Karpas-422 (cell line): ENCODE data around the gene HERC4. TPM values are rescaled to one million over a fixed set of nuclear protein-coding genes. Genes with fewer than 3 reads are reported as not detected.

Source experiments
- DNase-seq: peaks from one replicate; pipeline ENCODE4 v3.0.0-alpha.2; 2015
- H2AFZ ChIP-seq: fragments of 200-600 bp; sonication (generic); 2 replicates; pipeline ENCODE4 v1.6.1; 2014; ENCODE audit warnings: antibody characterized with exemption, low read length, mixed read lengths
- H3K27ac ChIP-seq: fragments of 200-600 bp; sonication (generic); 2 replicates; pipeline ENCODE4 v1.5.1; 2014; ENCODE audit warnings: mild to moderate bottlenecking, low read length, moderate library complexity
- H3K27me3 ChIP-seq: fragments of 200-600 bp; sonication (generic); 2 replicates; pipeline ENCODE4 v1.6.1; 2014; ENCODE audit warnings: low read length, mixed read lengths
- H3K36me3 ChIP-seq: fragments of 200-600 bp; sonication (generic); 2 replicates; pipeline ENCODE4 v1.6.1; 2014; ENCODE audit warnings: low read length, mixed read lengths; ENCODE audit not compliant: insufficient read depth
- H3K4me1 ChIP-seq: fragments of 200-600 bp; sonication (generic); 2 replicates; pipeline ENCODE4 v1.6.1; 2014; ENCODE audit warnings: mild to moderate bottlenecking, low read length, mixed read lengths
- H3K4me2 ChIP-seq: fragments of 200-600 bp; sonication (generic); 2 replicates; pipeline ENCODE4 v1.6.1; 2014; ENCODE audit warnings: low read length, low read depth, mild to moderate bottlenecking; ENCODE audit not compliant: poor library complexity, severe bottlenecking
- H3K4me3 ChIP-seq: fragments of 200-600 bp; sonication (generic); 2 replicates; pipeline ENCODE4 v1.5.1; 2014; ENCODE audit warnings: mild to moderate bottlenecking, antibody characterized with exemption, low read length, mixed read lengths
- H3K79me2 ChIP-seq: fragments of 200-600 bp; sonication (generic); 2 replicates; pipeline ENCODE4 v1.6.1; 2014; ENCODE audit warnings: mild to moderate bottlenecking, low read length, mixed read lengths
- H3K9ac ChIP-seq: fragments of 200-600 bp; sonication (generic); 2 replicates; pipeline ENCODE4 v1.6.0; 2014; ENCODE audit warnings: low read length
- H3K9me2 ChIP-seq: fragments of 200-600 bp; sonication (generic), shearing (Covaris generic); replicated peaks from 2 replicates; pipeline ENCODE4 v1.6.0; 2014; ENCODE audit warnings: mild to moderate bottlenecking, low read length, moderate library complexity; ENCODE audit not compliant: insufficient read depth
- H3K9me3 ChIP-seq: fragments of 300-700, 200-600 bp; sonication (generic); 2 replicates; pipeline ENCODE4 v1.6.1; 2014; ENCODE audit warnings: low read length, mixed read lengths
- H4K20me1 ChIP-seq: fragments of 200-600 bp; sonication (generic); 2 replicates; pipeline ENCODE4 v1.6.1; 2014; ENCODE audit warnings: mild to moderate bottlenecking, antibody characterized with exemption, low read length, low read depth; ENCODE audit not compliant: insufficient read depth
- total RNA-seq: library from RNA; depleted of rRNA; stranded (reverse); fragments of >200 nt; shearing (Covaris generic); gene quantifications from 2 replicates; pipeline ENCODE4 v1.2.3, GENCODE V29; 2014; ENCODE audit warnings: low replicate concordance

HERC4 gene
- total RNA-seq, 1 experiment from 2014 or later: 99.9 TPM

DNA sequence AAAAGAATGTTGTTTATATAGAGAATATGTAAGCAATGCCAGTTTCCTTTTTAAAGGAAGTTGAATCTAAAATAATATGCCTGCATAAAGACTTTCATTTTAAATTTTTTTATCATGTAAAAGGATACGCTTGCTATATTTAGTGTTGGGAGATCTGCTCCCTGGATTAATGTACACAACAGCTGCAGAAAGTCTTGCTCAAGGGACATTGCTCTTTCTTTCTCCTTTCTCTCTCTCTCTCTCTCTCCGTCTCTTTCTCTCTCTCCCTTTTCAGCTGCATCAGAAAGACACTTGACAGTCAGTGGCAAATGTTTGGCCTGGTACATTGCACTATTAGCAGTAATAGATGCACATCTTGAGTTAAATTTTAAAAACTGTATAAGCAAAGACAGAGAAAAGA is 34.9 kb upstream of the HERC4 start:
- DNase-seq: no peak
- H3K4me2 ChIP-seq: no peak overlapping the region
- H2AFZ ChIP-seq: no peak overlapping the region
- H3K27me3 ChIP-seq: no peaks in the 10 kb centered on the region
- no peak overlapping the region for H3K9ac ChIP-seq
- no peak overlapping the region for H3K4me3 ChIP-seq
- H3K36me3 ChIP-seq: no peaks in the 10 kb centered on the region
- H4K20me1 ChIP-seq: no peaks in the 10 kb centered on the region
- no peaks in the 10 kb centered on the region for H3K4me1 ChIP-seq
- no peaks in the 10 kb centered on the region for H3K79me2 ChIP-seq
- no peak overlapping the region for H3K27ac ChIP-seq
- H3K9me3 ChIP-seq: no peaks in the 10 kb centered on the region
- H3K9me2 ChIP-seq: no peaks in the 10 kb centered on the region

DNA sequence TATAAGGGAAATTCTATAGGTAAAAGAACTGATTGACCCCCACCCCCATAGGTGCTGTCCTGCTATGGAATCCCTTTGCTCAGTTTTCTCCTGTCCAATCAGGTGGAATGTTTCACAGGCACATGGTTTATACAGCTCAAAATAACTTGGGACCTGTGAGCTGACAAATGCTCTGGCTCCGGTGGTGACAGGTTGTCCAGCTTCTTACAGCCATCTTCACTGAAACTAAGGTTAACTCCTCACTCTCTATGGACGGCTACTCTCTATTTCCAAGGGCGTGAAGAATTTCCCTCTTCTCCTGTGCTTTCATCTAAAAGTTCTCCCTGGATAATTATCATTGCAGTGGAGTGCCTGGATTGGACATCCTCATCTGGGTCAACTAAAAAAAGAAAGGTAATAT is 34.2 kb upstream of the HERC4 start, which contains the start of gene MYPN:
Gene MYPN (plus strand): TSS at position 158 of the 400 bp plus-strand sequence. CDS start 11,951 bp downstream, outside the sequence.
- H3K4me2 ChIP-seq: no peak within 1 kb of the TSS
- no peaks in the 10 kb centered on the region for H3K79me2 ChIP-seq
- H3K27me3 ChIP-seq: no peaks in the 10 kb centered on the region
- no peaks in the 10 kb centered on the region for H3K4me1 ChIP-seq
- H3K4me3 ChIP-seq: no peak within 1 kb of the TSS
- no peaks in the 10 kb centered on the region for H4K20me1 ChIP-seq
- no peak for DNase-seq
- H2AFZ ChIP-seq: no peak within 1 kb of the TSS
- no peaks in the 10 kb centered on the region for H3K9me2 ChIP-seq
- no peak within 1 kb of the TSS for H3K27ac ChIP-seq
- no peaks in the 10 kb centered on the region for H3K9me3 ChIP-seq
- H3K9ac ChIP-seq: no peak within 1 kb of the TSS
- no peaks in the 10 kb centered on the region for H3K36me3 ChIP-seq

DNA sequence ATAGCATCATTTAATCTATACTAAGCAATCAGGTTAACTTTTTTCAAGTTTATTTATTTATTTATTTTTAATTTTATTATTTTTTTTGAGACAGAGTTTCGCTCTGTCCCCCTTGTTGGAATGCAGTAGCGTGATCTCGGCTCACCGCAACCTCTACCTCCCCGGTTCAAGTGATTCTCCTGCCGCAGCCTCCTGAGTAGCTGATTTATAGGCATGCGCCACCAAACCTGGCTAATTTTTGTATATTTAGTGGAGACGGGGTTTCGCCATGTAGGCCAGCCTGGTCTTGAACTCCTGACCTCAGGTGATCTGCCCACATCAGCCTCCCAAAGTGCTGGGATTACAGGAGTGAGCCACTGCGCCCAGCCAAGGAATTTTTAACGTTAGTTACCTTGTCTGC is 33.6 kb upstream of the HERC4 start:
- no peak overlapping the region for H3K9ac ChIP-seq
- H4K20me1 ChIP-seq: no peaks in the 10 kb centered on the region

DNA sequence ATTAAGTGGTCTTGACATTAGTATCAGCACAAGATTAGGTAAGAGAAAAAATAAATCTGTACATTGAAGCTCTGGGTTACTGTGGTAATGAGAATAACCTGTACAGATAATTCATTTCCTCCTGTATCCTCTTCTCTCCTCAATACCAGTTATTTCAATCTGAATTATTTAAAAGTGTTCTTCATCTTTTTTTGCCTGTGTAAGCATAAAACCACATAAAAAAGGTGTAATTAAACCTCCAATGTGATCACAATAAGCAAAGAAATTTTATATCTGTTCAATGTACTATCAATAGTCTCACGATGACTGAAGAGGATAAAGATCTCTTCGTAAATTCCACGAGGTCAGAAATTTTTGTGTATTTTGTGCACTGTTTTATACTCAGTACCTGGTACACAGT is 33.0 kb upstream of the HERC4 start:
- H3K9ac ChIP-seq: no peak overlapping the region
- H3K4me2 ChIP-seq: no peak overlapping the region
- H3K79me2 ChIP-seq: no peaks in the 10 kb centered on the region
- no peak overlapping the region for H3K27ac ChIP-seq
- no peak overlapping the region for H2AFZ ChIP-seq
- DNase-seq: no peak
- no peaks in the 10 kb centered on the region for H4K20me1 ChIP-seq
- H3K36me3 ChIP-seq: no peaks in the 10 kb centered on the region
- no peaks in the 10 kb centered on the region for H3K9me3 ChIP-seq
- H3K4me1 ChIP-seq: no peaks in the 10 kb centered on the region
- no peaks in the 10 kb centered on the region for H3K9me2 ChIP-seq
- no peaks in the 10 kb centered on the region for H3K27me3 ChIP-seq
- no peak overlapping the region for H3K4me3 ChIP-seq

More for the DNA sequence above, 33.6 kb upstream of the HERC4 start:
- Histone ChIP-seq H3K79me2 (no peaks in the 10 kb centered on the region), H3K4me1 (no peaks in the 10 kb centered on the region), H3K27me3 (no peaks in the 10 kb centered on the region), H3K4me2 (no peak overlapping the region), H2AFZ (no peak overlapping the region), H3K9me3 (no peaks in the 10 kb centered on the region), H3K27ac (no peak overlapping the region), H3K9me2 (no peaks in the 10 kb centered on the region), H3K4me3 (no peak overlapping the region), H3K36me3 (no peaks in the 10 kb centered on the region)
- no peak for DNase-seq

DNA sequence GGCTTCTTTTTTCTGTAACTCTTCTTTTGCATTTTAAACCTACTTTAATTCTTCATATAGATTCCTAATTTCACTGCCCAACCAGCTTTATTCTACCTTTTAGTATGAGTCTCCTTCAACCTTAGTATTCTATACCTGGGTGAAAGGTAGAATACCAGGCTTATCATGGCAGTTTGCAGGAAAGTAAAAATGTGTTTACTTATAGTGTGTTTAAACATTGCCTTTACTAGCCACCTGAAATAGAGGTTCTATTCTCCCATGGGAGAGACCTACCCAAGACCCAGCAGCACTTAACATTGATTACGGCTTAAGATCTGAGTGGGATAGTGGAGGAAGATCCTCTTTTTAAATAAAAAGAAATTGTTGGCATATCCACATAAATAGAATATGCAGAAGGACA is 32.6 kb upstream of the HERC4 start:
- Histone ChIP-seq H3K27me3 (no peaks in the 10 kb centered on the region), H3K4me2 (no peak overlapping the region), H3K9ac (no peak overlapping the region), H2AFZ (no peak overlapping the region), H3K36me3 (no peaks in the 10 kb centered on the region), H3K4me3 (no peak overlapping the region), H3K9me2 (no peaks in the 10 kb centered on the region), H3K9me3 (no peaks in the 10 kb centered on the region), H3K79me2 (no peaks in the 10 kb centered on the region), H3K4me1 (no peaks in the 10 kb centered on the region), H4K20me1 (no peaks in the 10 kb centered on the region), H3K27ac (no peak overlapping the region)
- no peak for DNase-seq

DNA sequence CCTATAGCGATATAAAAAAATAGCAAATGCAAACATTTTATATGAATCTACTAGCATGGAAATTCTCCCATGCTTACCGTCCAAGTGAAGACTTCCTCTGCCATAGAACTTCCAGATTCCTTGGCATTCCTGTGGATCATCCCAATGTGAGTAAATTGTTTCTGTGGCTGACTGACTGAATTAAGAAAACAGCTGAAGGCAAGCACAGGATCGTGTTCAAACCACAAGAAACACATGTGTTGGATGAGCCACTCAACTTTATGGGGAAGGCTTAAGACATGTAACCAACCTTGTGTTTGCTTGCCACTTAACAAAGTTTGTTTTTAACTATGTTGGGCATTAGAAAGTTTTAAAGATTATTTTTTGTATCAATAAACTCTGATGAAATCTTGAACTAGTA is 31.6 kb upstream of the HERC4 start:
- Histone ChIP-seq H3K4me1 (no peaks in the 10 kb centered on the region), H3K9me2 (no peaks in the 10 kb centered on the region), H3K27me3 (no peaks in the 10 kb centered on the region), H3K4me3 (no peak overlapping the region), H3K9me3 (no peaks in the 10 kb centered on the region), H4K20me1 (no peaks in the 10 kb centered on the region), H3K9ac (no peak overlapping the region), H3K79me2 (no peaks in the 10 kb centered on the region), H3K36me3 (no peaks in the 10 kb centered on the region), H3K27ac (no peak overlapping the region), H2AFZ (no peak overlapping the region), H3K4me2 (no peak overlapping the region)
- DNase-seq: no peak

DNA sequence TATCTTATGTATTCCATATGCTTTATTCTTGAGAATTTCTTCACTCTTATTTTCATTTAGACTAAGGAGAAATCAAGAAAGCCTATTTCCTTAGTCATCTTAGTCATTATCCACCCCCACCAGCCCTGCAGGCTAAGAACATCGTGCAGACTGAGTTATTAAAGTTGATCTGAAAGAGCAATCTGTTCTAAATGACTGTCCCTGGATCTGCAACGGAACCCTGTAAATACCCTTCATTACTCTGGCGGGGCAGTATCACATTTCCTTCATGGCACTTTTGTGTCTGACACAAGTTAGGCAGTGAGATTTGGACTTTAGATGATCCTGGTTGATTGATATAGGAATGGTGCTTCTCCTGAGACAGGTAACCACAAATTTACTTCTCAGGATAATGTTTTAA is 30.7 kb upstream of the HERC4 start:
- no peaks in the 10 kb centered on the region for H3K9me3 ChIP-seq
- no peak overlapping the region for H3K4me3 ChIP-seq
- DNase-seq: no peak
- no peak overlapping the region for H3K4me2 ChIP-seq
- no peak overlapping the region for H3K27ac ChIP-seq
- no peaks in the 10 kb centered on the region for H3K4me1 ChIP-seq
- H3K79me2 ChIP-seq: no peaks in the 10 kb centered on the region
- no peak overlapping the region; the same call in 1 of the 2 replicates for H2AFZ ChIP-seq
- no peaks in the 10 kb centered on the region for H3K36me3 ChIP-seq
- H3K9me2 ChIP-seq: no peaks in the 10 kb centered on the region
- H3K9ac ChIP-seq: no peak overlapping the region
- no peaks in the 10 kb centered on the region for H3K27me3 ChIP-seq
- no peaks in the 10 kb centered on the region for H4K20me1 ChIP-seq

DNA sequence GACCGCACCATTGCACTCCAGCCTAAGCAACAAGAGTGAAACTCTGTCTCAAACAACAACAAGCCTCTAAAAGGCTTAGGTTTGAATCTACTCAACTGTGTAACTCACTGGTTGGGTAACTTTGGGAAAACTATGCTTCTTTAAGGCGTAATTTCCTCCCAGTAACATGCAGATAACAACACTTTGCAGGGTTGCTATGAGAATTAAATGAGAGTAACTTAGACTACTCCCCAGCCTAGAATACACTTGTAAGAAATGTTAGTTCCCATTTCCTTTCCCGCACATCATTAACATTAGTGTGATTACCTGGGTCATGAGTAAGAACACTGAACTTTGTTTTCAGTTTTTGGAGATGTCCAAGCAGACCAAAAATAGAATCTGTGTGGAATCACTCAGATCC is 28.8 kb upstream of the HERC4 start:
- no peak overlapping the region for H3K9ac ChIP-seq
- H2AFZ ChIP-seq: no peak overlapping the region
- H4K20me1 ChIP-seq: no peaks in the 10 kb centered on the region
- no peak overlapping the region for H3K27ac ChIP-seq
- H3K4me1 ChIP-seq: no peaks in the 10 kb centered on the region
- no peaks in the 10 kb centered on the region for H3K36me3 ChIP-seq
- no peak for DNase-seq
- H3K79me2 ChIP-seq: no peaks in the 10 kb centered on the region
- H3K4me3 ChIP-seq: no peak overlapping the region
- H3K27me3 ChIP-seq: no peaks in the 10 kb centered on the region
- H3K4me2 ChIP-seq: no peak overlapping the region
- no peaks in the 10 kb centered on the region for H3K9me2 ChIP-seq
- H3K9me3 ChIP-seq: no peaks in the 10 kb centered on the region
